A549 treated with Mapracorat at 1 μM for 4 hours (cell line): ENCODE results near the gene KLRC2. TPM values are rescaled to one million over a fixed set of nuclear protein-coding genes. Genes with fewer than 3 reads are reported as not detected.

Experiments
- total RNA-seq: library from RNA; stranded (reverse); fragments of 200-300 nt; extraction: Qiagen RNA extraction; gene quantifications from 5 replicates; pipeline ENCODE4 v1.2.3, GENCODE V29; 2022

The KLRC2 gene
- total RNA-seq, result 1.5 to 2.3 TPM (median 1.9 TPM) in 5 replicates

DNA sequence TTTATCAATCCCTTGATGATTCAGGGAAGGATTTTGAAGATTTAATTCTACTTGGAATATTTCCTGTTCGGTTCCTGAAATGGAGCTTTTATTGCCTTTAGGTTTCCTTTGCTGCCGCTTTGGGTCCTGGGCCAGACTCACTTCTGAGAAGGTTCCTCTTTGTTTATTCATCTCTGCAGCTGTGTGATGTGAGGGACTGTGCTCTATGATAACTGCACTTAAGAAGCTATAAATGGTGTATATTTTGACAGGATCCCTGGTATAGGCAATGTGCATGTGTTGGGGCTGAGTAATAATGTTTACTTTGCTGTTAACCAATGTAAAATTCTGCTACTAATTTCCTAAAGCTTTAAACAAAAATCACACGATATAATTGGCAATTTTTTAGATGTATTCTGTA lies at the start of gene KLRC2:
KLRC2 (minus strand) TSS at position 195 of the 400 bp plus-strand sequence; CDS start at position 171, 24 bp downstream.

DNA sequence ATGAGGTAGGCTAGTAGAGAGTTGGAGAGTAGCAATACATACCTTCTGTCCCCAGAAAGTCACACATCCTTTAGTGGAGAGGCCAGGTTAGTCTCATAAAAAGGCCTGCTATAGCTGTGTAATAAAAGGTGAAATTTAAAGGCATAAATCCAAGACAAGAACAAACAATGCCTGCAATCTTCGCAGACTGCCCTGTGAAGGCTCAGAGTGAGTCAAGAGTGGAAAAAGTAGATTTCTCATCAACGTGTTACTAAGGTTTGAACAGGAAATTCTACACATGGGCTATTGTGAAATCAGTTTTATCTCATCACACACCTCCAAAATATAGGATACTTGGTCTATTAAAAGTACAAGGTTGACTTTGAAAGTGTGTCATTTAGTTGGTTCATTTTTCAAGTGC lies 17.3 kb upstream of the KLRC2 start, which contains the start of gene KLRC1:
KLRC1 (minus strand) TSS at position 222 of the 400 bp plus-strand sequence. CDS start 2,221 bp downstream, outside the sequence.

DNA sequence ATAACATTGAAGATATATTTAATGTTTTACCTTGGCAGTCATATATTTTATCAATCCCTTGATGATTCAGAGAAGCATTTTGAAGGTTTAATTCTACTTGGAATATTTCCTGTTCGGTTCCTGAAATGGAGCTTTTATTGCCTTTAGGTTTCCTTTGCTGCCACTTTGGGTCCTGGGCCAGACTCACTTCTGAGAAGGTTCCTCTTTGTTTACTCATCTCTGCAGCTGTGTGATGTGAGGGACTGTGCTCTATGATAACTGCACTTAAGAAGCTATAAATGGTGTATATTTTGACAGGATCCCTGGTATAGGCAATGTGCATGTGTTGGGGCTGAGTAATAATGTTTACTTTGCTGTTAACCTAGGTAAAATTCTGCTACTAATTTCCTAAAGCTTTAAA lies 15.5 kb downstream of the KLRC2 start, which contains the start of gene KLRC3:
KLRC3 (minus strand) TSS at position 262 of the 400 bp plus-strand sequence; CDS start at position 217, 45 bp downstream.

DNA sequence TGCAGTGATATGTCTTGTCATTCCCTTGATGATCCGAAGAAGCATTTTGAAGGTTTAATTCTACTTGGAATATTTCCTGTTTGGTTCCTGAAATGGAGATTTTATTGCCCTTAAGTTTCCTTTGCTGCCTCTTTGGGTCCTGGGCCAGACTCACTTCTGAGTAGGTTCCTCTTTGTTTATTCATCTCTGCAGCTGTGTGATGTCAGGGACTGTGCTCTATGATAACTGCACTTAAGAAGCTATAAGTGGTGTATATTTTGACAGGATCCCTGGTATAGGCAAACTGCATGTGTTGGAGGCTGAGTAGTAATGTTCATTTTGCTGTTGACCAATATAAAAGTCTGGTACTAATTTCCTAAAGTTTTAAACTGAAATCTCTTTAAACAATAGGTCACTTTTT lies 26.4 kb downstream of the KLRC2 start, which contains the start of gene KLRC4:
KLRC4 (minus strand) TSS at position 366 of the 400 bp plus-strand sequence; CDS start at position 184, 182 bp downstream.

DNA sequence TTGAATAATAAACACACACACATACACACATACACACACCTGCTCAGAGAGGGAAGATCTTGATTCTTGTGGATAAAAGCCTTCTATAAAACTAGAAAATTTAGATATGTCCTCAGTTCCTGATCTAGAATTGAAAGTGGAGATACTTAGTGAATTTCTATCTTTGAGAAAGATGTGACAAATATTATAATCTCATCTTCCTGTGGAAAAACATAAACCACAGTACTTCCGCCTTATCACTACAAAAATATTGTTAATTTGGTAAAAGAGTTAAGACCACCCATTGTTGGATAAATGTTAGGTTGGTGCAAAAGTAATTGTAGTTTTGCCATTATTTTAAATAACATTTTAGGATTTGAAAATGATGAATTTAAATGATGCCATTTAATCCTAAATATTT lies 45.9 kb downstream of the KLRC2 start, which contains the start of gene KLRK1:
KLRK1 (minus strand) TSS at position 138 of the 400 bp plus-strand sequence. CDS start 1,231 bp downstream, outside the sequence.

Other genes with a start within 250 kb of the KLRC2 start
- 34.2 to 43.8 TPM (median 39.9 TPM) in 5 replicates for gene GABARAPL1, start 223.1 kb downstream of the KLRC2 start, total RNA-seq
- gene KLRD1, start 128.1 kb downstream of the KLRC2 start, total RNA-seq, result not detected in 5 replicates
- gene KLRK1, start 46.0 kb downstream of the KLRC2 start, total RNA-seq, result 0.07 TPM in 1 of 5 replicates, not detected in the others
- not detected in 5 replicates for gene KLRC4, start 26.3 kb downstream of the KLRC2 start, total RNA-seq
- 0.18 to 0.53 TPM (median 0.24 TPM) in 4 of 5 replicates, not detected in the other for gene KLRC3, start 15.4 kb downstream of the KLRC2 start, total RNA-seq
- gene KLRC1, start 17.4 kb upstream of the KLRC2 start, total RNA-seq, result not detected in 5 replicates
- gene EIF2S3B, start 69.9 kb upstream of the KLRC2 start, total RNA-seq, result 0.52 to 0.93 TPM (median 0.74 TPM) in 5 replicates
- gene MAGOHB, start 177.6 kb upstream of the KLRC2 start, total RNA-seq, result 42.7 to 63.5 TPM (median 50.5 TPM) in 5 replicates
- gene STYK1, start 238.0 kb upstream of the KLRC2 start, total RNA-seq, result 0.07 to 0.30 TPM (median 0.17 TPM) in 5 replicates